ENCODE measurements around the gene BCAS4.
A peak's percentile ranks its signal among the peaks of the same experiment; 100 is the strongest.
"Not testable (repeated sequence)": the region's sequence is repeated elsewhere in the genome, so short reads cannot be mapped to it uniquely, and the experiment has no call there.

The BCAS4 gene

DNA sequence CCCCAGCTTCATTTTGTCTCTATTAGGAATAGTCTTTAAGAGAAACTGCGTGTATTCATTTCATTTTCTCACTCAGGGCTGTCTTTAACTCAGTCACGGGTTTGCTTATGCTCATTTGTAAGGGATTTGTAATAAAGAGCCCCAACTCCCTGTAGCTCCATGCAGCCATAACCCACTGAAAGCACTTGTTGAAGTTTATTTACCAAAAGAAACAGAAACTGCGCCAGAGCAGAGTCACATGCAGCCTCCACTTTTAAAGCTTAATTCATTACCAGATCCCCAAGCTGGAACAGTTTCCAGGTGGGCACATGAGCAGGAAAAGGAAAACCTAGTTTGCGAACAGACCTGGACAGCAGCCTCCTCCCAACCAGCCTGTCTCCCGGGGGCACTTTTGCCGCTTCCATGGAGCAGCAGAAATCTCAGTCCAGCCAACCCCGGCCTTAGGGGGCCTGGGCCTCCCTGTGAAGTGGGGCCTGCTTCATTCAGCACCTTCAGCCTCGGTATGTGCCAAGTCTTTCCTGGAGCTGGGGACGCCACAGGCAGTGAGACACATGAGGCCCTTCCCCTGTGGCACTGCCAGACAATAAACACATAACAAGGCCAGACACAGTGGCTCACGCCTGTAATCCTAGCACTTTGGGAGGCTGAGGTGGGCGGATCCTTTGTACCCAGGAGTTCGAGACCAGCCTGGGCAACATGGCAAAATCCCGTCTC is 4.5 kb downstream of the BCAS4 start:
- H3K79me2 ChIP-seq (ENCODE audit: insufficient read depth, low read length): peaks cover 8% of the 10 kb centered on the region
- peak overlapping the region; percentile 99 for H3K27ac ChIP-seq (ENCODE audit: low read depth, low read length, poor library complexity, severe bottlenecking)
- H3K36me3 ChIP-seq (ENCODE audit: insufficient read depth, low read length): peaks cover 5% of the 10 kb centered on the region; the same call in 1 of the 2 replicates
- H2AFZ ChIP-seq (ENCODE audit: low read length): no peak overlapping the region
- TF ChIP-seq EZH2 (IDR thresholded peaks at IDR 0.05; ENCODE audit: borderline replicate concordance, low read length): no peak
- TF ChIP-seq, protein P1, sequence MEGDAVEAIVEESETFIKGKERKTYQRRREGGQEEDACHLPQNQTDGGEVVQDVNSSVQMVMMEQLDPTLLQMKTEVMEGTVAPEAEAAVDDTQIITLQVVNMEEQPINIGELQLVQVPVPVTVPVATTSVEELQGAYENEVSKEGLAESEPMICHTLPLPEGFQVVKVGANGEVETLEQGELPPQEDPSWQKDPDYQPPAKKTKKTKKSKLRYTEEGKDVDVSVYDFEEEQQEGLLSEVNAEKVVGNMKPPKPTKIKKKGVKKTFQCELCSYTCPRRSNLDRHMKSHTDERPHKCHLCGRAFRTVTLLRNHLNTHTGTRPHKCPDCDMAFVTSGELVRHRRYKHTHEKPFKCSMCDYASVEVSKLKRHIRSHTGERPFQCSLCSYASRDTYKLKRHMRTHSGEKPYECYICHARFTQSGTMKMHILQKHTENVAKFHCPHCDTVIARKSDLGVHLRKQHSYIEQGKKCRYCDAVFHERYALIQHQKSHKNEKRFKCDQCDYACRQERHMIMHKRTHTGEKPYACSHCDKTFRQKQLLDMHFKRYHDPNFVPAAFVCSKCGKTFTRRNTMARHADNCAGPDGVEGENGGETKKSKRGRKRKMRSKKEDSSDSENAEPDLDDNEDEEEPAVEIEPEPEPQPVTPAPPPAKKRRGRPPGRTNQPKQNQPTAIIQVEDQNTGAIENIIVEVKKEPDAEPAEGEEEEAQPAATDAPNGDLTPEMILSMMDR (IDR thresholded peaks at IDR 0.05; ENCODE audit: low read length): no peak
- peaks cover 83% of the 10 kb centered on the region for H3K4me1 ChIP-seq (ENCODE audit: insufficient read depth, low read length, severe bottlenecking)
- H3K4me2 ChIP-seq (ENCODE audit: low read length): peak overlapping the region; percentile 66
- peak overlapping the region; percentile 44 for H3K4me3 ChIP-seq (ENCODE audit: low read depth, low read length, poor library complexity, severe bottlenecking)
- no peaks in the 10 kb centered on the region for H3K27me3 ChIP-seq (ENCODE audit: insufficient read depth, low read length)
- no peaks in the 10 kb centered on the region for H3F3A ChIP-seq (ENCODE audit: insufficient read depth, low read length)
- H3K9me3 ChIP-seq (ENCODE audit: low read length): no peaks in the 10 kb centered on the region
- H3K9me2 ChIP-seq (ENCODE audit: low read depth, low read length): no peaks in the 10 kb centered on the region
- no peaks in the 10 kb centered on the region for H4K20me1 ChIP-seq (ENCODE audit: insufficient read depth, low read length)
- peak overlapping the region; percentile 51 for H3K9ac ChIP-seq (ENCODE audit: low read length)

DNA sequence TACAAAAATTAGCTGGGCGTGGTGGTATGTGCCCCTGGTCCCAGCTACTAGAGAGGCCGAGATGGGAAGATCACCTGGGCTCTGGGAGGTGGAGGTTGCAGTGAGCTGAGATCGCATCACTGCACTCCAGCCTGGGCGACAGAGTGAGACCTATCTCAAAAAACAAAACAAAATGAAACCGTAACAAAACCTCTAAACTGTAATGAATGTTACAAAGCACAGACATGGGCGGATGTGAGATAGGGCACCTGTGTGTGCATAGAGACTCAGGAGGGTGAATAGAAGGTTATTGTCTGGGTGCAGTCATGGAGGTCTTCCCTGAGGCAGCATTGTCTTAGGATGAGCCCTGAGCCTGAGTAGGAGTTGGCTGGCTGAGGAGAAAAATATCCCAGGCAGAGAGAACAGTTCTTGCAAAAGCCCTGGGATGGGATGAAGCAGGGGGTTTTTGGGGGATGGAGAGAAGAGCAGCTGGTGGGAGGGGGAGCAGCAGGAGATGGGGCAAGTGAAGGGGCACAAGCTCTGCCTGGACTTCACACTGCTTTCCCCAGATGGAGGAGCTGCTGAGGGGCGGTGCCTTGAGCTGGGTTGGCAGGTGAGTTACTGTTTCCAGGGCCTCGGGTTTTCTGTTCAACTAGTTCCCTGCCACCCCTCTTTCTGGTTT is 5.2 kb downstream of the BCAS4 start:
- H3K79me2 ChIP-seq (ENCODE audit: insufficient read depth, low read length): peaks cover 8% of the 10 kb centered on the region
- H3K9ac ChIP-seq (ENCODE audit: low read length): peak overlapping the region; percentile 51
- no peak overlapping the region for H2AFZ ChIP-seq (ENCODE audit: low read length)
- no peaks in the 10 kb centered on the region for H3K27me3 ChIP-seq (ENCODE audit: insufficient read depth, low read length)
- TF ChIP-seq EZH2 (IDR thresholded peaks at IDR 0.05; ENCODE audit: borderline replicate concordance, low read length): no peak
- TF ChIP-seq, protein P1 (IDR thresholded peaks at IDR 0.05; ENCODE audit: low read length): no peak
- H4K20me1 ChIP-seq (ENCODE audit: insufficient read depth, low read length): no peaks in the 10 kb centered on the region
- H3K4me1 ChIP-seq (ENCODE audit: insufficient read depth, low read length, severe bottlenecking): peaks cover 87% of the 10 kb centered on the region
- H3K27ac ChIP-seq (ENCODE audit: low read depth, low read length, poor library complexity, severe bottlenecking): peak overlapping the region; percentile 99
- H3F3A ChIP-seq (ENCODE audit: insufficient read depth, low read length): no peaks in the 10 kb centered on the region
- H3K4me2 ChIP-seq (ENCODE audit: low read length): peak overlapping the region; percentile 66
- H3K4me3 ChIP-seq (ENCODE audit: low read depth, low read length, poor library complexity, severe bottlenecking): peak overlapping the region; percentile 44
- no peaks in the 10 kb centered on the region for H3K9me2 ChIP-seq (ENCODE audit: low read depth, low read length)
- H3K9me3 ChIP-seq (ENCODE audit: low read length): no peaks in the 10 kb centered on the region
- H3K36me3 ChIP-seq (ENCODE audit: insufficient read depth, low read length): peaks cover 5% of the 10 kb centered on the region; the same call in 1 of the 2 replicates

DNA sequence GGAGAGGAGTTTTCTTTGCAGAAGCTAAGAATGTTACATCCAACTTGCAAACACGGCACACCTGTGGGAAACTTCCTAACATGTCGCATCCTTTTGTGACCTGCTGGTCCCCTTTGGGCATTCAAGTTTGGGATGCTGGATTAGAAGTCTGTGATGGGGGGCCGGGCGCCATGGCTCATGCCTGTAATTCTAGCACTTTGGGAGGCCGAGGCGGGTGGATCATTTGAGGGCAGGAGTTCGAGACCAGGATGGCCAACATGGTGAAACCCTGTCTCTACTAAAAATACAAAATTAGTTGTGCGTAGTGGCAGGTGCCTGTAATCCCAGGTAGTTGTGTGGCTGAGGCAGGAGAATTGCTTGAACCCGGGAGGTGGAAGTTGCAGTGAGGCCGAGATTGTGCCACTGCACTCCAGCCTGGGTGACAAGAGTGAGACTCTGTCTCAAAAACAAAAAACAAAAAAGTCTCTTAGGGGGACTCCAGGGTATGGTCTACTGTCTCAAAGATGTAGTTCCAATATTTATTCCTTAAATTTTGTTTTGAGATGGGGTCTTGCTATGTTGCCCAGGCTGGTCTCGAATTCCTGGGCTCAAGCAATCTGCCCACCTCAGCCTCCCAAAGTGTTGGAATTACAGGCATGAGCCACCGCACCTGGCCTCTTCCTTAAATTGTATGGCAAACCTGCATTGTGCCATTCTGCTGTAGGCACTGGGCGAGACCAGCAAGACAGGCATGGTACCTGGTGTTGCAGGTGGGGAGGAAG is 6.3 kb downstream of the BCAS4 start:
- H3K4me3 ChIP-seq (ENCODE audit: low read depth, low read length, poor library complexity, severe bottlenecking); H3K9ac ChIP-seq (ENCODE audit: low read length); H4K20me1 ChIP-seq (ENCODE audit: insufficient read depth, low read length); H3F3A ChIP-seq (ENCODE audit: insufficient read depth, low read length); H3K27me3 ChIP-seq (ENCODE audit: insufficient read depth, low read length); H2AFZ ChIP-seq (ENCODE audit: low read length); H3K9me2 ChIP-seq (ENCODE audit: low read depth, low read length); H3K36me3 ChIP-seq (ENCODE audit: insufficient read depth, low read length); H3K9me3 ChIP-seq (ENCODE audit: low read length): not testable (repeated sequence)
- peaks cover 11% of the 10 kb centered on the region for H3K79me2 ChIP-seq (ENCODE audit: insufficient read depth, low read length)
- H3K27ac ChIP-seq (ENCODE audit: low read depth, low read length, poor library complexity, severe bottlenecking): peak overlapping the region; percentile 99
- H3K4me2 ChIP-seq (ENCODE audit: low read length): peak overlapping the region; percentile 66; the same call in 1 of the 2 replicates
- H3K4me1 ChIP-seq (ENCODE audit: insufficient read depth, low read length, severe bottlenecking): peaks cover 93% of the 10 kb centered on the region
